HFFc6 (cell line): ENCODE data around the gene FAM53B. TPM values are rescaled to one million over a fixed set of nuclear protein-coding genes. Genes with fewer than 3 reads are reported as not detected.

Source experiments
- DNase-seq: peaks from one replicate; pipeline ENCODE4 v3.0.0-alpha.2; 2018
- H3K27ac Mint-ChIP-seq: 2 replicates; pipeline ENCODE4 v1.8.0; 2020; ENCODE audit warnings: mild to moderate bottlenecking, mixed read lengths
- H3K27me3 Mint-ChIP-seq: 2 replicates; pipeline ENCODE4 v1.8.0; 2021; ENCODE audit warnings: mild to moderate bottlenecking, moderate library complexity, mixed read lengths; ENCODE audit not compliant: insufficient read depth
- H3K36me3 Mint-ChIP-seq: 2 replicates; pipeline ENCODE4 v1.8.0; 2021; ENCODE audit warnings: low read depth, mixed read lengths
- H3K4me1 Mint-ChIP-seq: 2 replicates; pipeline ENCODE4 v1.8.0; 2020; ENCODE audit warnings: low read depth, mixed read lengths
- H3K4me3 Mint-ChIP-seq: 2 replicates; pipeline ENCODE4 v1.8.0; 2020; ENCODE audit warnings: mild to moderate bottlenecking, moderate library complexity, mixed read lengths
- H3K9me3 Mint-ChIP-seq: 2 replicates; pipeline ENCODE4 v1.8.0; 2020; ENCODE audit warnings: mild to moderate bottlenecking, mixed read lengths
- CTCF ChIP-seq: fragments of 200-600 bp; sonication (generic); IDR thresholded peaks from 2 replicates; pipeline ENCODE4 v1.5.0; 2021; ENCODE audit warnings: antibody characterized with exemption, mild to moderate bottlenecking
- total RNA-seq, 6 experiments: library from RNA; stranded (reverse); fragmentation: NEBNext Ultra II Directional; extraction: Animal tissue kit (Norgen Biotek cat#: 25700); gene quantifications; 2 replicates in 1 of 6; 3 replicates in 5 of 6; pipeline ENCODE4 v1.2.3, GENCODE V29; 2021

FAM53B gene
- total RNA-seq, 6 experiments from 2014 or later = 9.3 to 10.6 (median 10.4) TPM

GRCh38 chr10:124705381-124705740, 38.8 kb downstream of the FAM53B start:
- no peak for TF ChIP-seq CTCF
- H3K27me3 Mint-ChIP-seq = peaks cover 1% of the 10 kb centered on the region; the same call in 1 of the 2 replicates
- peaks cover 8% of the 10 kb centered on the region for H3K4me1 Mint-ChIP-seq
- no peaks in the 10 kb centered on the region for H3K9me3 Mint-ChIP-seq
- H3K36me3 Mint-ChIP-seq = no peaks in the 10 kb centered on the region
- DNase-seq = no peak
- H3K27ac Mint-ChIP-seq = no peak overlapping the region
- no peak overlapping the region for H3K4me3 Mint-ChIP-seq

- Mint-ChIP-seq H3K27ac (no peak overlapping the region), H3K4me1 (peaks cover 8% of the 10 kb centered on the region), H3K27me3 (peaks cover 3% of the 10 kb centered on the region), H3K36me3 (no peaks in the 10 kb centered on the region), H3K4me3 (no peak overlapping the region), H3K9me3 (no peaks in the 10 kb centered on the region)
- no peak for TF ChIP-seq CTCF
- DNase-seq = no peak
Observed at GRCh38 chr10:124704428-124705380, 39.5 kb downstream of the FAM53B start.

- no peaks in the 10 kb centered on the region for H3K36me3 Mint-ChIP-seq
- H3K27me3 Mint-ChIP-seq = peaks cover 1% of the 10 kb centered on the region
- TF ChIP-seq CTCF = no peak
- peaks cover 8% of the 10 kb centered on the region for H3K4me1 Mint-ChIP-seq
- H3K4me3 Mint-ChIP-seq = no peak overlapping the region
- no peak for DNase-seq
- H3K27ac Mint-ChIP-seq = no peak overlapping the region
- H3K9me3 Mint-ChIP-seq = no peaks in the 10 kb centered on the region
Observed at GRCh38 chr10:124703778-124704427, 40.3 kb downstream of the FAM53B start.

GRCh38 chr10:124703372-124703771, 40.8 kb downstream of the FAM53B start:
- DNase-seq = no peak
- no peak overlapping the region for H3K27ac Mint-ChIP-seq
- H3K4me3 Mint-ChIP-seq = no peak overlapping the region
- H3K27me3 Mint-ChIP-seq = peaks cover 1% of the 10 kb centered on the region
- peaks cover 8% of the 10 kb centered on the region for H3K4me1 Mint-ChIP-seq
- H3K9me3 Mint-ChIP-seq = no peaks in the 10 kb centered on the region
- no peak for TF ChIP-seq CTCF
- H3K36me3 Mint-ChIP-seq = no peaks in the 10 kb centered on the region

- H3K27ac Mint-ChIP-seq = no peak overlapping the region
- no peak overlapping the region for H3K4me3 Mint-ChIP-seq
- no peaks in the 10 kb centered on the region for H3K4me1 Mint-ChIP-seq
- H3K27me3 Mint-ChIP-seq = peaks cover 1% of the 10 kb centered on the region
- TF ChIP-seq CTCF = no peak
- H3K9me3 Mint-ChIP-seq = no peaks in the 10 kb centered on the region
- no peak for DNase-seq
- H3K36me3 Mint-ChIP-seq = no peaks in the 10 kb centered on the region
Observed at GRCh38 chr10:124701881-124702656, 42.1 kb downstream of the FAM53B start.
